Stimulated activated CD8-positive, alpha-beta memory T cell treated with anti-CD3 and anti-CD28 coated beads, Interleukin-15, amount 100 ng/mL, for 48 hours (primary cell): ENCODE data around the gene DHRS7.
A peak's percentile ranks its signal among the peaks of the same experiment; 100 is the strongest.

Experiments used
- DNase-seq, 2 donors: peaks; one replicate each; pipeline ENCODE4 v3.0.0-alpha.2; 2020; ENCODE audit warnings: low read depth in 2 of 2

Gene DHRS7

DNA sequence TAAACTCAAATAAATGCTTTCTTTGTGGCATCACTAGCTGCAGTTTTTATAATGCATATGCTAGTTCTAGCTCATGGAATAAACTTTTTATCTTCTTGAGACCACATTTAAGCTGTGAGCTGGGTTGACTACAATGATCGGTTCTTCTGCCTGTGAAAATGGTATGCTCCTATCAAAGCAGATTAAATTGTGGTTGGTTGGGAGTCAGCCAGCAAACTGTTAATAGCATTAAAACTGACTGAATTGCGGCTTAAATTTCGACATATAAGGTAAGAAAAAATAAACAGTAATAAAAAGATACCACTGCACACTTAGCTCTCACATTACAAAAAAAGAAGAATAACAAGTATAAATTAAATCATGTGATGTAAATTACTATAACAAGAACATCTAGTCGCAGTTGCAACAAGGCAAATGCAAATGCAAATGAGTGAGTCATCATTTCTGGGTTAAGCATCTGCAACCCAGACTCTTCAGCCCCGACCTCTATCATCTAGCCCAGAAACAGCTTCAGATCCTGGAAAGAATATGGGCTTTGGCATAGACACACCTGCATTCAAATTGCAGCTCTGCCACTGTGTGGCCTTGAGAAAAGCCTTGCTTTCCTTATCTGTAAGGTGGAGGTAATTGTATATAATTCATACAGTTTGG lies 19.8 kb upstream of the DHRS7 start:
- DNase-seq = no peak

DNA sequence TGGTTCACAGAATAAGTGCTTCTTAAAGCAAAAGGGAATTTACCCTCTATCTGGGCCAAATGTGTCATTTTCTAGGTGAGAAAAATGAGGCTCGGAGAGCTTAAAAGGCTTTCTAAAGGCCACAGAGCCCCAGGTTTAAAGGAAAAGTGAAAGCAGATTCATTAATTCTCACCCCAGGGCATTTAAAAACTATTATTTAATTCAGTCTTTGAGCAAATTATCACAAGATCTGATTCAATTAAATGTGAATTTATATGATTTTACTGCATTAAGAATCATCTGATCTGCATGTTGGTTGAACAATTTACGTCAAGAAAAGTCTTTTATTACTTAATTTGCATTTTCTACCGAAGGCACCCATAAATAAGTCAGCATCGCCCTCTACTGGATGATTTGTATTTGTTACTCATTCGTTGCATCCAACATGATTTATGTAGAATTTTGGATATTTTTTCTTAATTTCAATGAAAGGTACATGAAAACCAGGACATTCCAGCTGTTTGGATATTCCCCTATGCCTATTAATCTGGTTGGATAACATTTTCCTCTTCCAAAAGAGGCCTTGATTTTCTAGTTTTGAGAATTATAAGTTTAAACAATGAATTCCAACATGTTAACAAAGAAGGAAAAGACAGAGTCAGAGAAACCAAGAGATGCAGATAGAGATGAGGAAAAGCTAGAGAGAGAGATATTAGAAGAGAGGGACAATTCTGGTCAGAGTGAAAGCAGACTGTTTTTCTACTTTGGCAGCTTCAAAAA lies 19.1 kb upstream of the DHRS7 start:
- DNase-seq = no peak

DNA sequence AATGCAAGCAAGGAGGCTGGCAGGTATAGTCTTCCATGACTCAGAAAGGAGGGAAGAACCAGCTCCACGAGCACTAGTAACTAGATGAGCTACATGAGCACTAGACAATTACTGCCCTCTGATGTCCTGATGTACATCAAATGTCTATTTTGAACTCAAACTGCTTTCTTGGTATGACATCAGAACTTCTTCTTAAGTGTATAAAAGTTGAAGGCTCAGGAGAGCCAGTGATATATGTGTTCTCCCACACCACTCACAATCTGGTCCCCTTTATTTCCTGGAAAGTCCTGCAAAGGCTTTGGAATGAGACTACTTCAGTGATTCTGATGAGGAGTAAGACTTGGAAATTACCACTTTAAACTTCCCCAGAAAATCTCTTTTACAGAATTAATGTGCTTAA lies 18.5 kb upstream of the DHRS7 start:
- no peak for DNase-seq

DNA sequence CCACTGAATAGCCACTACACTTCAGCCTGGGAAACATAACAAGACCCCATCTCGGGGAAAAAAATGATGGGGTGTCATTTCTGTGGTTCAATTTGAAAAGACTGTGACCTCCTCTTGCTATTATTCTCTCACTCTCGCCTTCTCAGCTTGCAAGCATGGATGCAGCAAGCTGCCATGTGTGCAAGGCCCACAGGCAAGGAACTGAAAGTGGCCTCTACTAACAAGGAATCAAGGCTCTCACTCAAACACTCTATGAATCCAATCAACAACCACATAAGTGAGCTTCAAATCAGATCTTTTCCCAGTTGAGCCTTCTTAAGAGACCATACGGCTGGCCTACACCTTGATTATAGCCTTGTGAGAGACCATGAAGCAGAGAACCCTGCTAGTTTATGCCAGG lies 17.9 kb upstream of the DHRS7 start:
- DNase-seq = no peak

DNA sequence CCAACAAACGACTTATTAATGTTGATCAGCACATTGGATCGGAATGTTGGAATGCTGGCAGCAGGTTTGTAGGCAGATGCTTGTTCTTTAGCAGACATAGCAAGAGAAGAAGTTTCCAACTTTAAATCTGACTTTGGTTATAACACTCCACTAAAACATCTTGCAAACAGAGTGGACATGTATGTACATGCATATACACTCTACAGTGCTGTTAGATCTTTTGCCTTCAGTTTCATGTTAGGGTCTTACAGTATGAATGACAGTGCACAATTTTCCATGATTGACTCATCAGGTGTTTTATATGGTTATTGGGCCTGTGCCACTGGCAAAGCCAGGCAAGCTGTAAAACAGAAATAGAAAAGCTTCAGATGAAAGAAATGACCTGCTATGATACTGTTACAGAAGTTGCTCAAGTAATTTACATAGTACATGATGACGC lies 14.3 kb upstream of the DHRS7 start:
- no peak for DNase-seq

DNA sequence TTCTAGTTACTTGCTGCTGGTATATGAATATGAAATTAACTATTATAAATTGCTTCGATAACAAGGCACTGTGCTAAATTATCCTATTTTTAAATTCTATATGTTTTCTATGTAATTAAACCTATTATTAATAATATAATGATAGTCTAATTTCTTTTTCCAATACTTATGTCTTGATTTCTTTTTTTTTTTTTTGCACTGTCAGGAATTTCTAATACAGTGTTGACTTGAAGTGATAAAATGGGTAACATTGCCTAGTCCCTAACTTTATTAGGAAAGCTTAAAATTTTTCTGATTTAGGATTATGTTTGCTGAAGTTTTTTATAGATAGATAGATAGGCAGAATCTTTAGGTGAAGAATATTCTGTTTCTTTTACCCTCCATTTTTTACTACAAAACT lies 13.6 kb upstream of the DHRS7 start:
- no peak for DNase-seq

DNA sequence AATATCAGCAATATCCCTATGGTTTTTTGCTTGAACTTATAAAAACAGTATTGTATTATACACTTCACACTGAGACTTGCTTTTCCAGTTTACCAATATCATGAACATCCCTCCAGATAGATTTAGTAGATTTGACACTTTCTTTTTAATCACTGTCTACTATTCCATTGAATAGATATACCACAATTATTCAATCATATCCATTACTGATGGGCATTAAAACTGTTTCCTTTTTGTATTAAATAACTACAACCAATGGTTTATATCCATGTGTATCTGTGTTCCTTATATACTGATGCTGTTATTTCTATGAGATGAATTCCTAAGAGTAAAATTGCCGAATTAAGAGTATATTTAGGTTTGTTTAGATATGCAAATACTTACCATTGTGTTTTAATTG lies 13.0 kb upstream of the DHRS7 start:
- DNase-seq = no peak

DNA sequence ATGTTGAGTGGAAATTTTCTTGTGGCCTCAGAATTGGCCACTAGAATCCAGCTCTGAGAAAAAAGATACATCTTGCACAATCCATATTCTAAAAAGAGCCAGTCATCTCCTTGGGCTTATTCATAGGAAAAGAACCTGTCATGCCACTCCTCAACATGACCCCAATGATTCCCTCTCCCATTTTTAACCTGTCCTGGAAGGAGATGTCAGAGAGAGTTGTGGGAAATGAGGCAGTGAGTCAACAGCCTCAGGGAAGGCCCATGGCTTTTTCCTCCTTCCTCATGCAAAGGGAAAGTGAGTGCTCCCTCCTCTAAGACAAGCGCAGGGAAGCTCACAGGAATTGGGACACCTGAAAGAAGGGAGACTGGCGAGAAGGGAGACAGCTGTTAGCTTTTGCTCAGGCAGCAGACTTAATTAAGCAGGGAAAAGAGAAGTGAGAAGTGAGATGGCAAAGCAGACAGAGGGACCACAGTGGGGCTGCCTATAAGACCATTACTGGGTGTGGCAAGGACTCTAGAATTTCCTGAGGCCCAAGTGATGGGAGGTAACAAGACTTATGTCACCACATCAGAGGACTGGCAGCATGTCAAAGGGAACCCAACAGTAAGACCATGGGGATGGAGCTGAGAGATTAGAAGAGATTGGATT lies 10.2 kb upstream of the DHRS7 start:
- no peak for DNase-seq

DNA sequence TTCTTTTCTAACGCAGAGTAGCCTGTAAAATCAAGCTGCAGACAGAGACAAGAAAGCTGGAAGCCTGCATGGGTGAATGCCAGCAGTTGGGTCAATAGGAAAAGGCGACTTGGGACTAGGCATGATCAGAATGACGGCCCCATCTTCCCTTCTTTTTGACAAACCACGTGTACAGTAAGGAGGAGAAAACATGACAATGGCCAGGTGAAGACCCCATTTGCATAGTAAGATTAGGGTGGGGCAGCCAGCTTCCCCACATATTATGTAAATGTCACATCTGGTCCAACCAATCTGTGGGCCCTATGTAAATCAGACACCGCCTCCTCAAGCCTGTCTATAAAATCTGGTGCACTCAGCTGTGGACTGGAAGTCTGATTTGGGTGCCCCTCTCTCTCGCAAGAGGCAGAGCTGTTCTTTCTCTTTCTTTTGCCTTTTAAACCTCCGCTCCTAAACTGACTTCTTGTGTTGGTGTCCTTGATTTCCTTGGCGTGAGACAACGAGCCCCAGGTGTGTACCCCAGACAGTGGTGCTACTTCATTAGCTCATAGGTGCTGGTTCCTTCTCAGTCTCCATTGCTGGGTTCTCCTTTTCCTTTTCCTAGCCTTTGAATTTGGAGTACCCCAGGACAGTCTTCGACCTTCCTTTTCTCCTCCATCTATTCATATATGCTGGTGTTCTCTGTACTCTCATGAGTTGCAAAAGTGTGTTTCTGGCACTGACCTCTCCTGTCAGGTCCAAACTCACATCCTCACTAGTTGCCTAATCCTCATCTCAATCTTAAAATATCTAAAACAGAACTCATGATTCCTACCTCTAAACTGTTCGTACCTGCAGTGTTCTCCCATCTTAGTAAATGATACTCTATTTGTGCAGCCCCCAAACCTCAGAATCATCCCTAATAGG lies 9.4 kb upstream of the DHRS7 start:
- DNase-seq = no peak

DNA sequence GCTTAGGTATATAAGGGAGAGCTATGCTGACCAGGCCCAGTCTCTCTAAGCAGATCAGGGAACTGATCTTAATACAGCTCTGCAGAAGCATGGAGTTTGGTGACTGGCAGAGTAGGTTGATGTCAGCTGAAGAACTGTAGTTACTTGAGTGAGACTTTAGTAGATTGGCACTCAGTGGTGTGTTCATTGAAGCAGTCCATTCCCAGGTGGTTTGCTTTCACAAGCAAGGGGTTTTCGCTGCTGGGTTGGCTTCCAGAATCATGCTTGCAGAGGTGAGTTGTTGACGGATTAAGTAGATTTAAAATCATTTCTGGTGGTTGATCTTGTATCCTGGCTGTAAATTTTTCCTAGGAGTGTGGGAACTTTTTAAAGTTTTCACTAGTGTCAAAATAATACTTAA lies 6.5 kb upstream of the DHRS7 start:
- no peak for DNase-seq

DNA sequence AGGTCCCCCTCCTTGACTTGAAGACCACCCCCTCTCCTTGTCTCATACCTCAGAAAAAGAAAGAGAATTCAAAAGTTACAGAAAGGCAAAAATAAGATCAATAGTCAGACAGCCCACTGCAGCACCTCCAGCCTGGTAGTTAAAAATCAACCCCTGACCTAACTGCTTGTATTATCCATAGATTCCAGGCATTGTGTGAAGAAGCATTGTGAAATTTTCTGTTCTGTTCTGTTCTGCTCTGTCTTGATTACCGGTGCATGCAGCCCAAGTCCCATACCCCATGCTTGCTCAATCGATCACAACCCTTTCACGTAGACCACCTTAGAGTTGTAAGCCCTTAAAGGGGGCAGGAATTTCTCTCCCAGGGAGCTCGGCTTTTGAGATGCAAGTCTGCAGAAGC lies 5.8 kb upstream of the DHRS7 start:
- DNase-seq = no peak

DNA sequence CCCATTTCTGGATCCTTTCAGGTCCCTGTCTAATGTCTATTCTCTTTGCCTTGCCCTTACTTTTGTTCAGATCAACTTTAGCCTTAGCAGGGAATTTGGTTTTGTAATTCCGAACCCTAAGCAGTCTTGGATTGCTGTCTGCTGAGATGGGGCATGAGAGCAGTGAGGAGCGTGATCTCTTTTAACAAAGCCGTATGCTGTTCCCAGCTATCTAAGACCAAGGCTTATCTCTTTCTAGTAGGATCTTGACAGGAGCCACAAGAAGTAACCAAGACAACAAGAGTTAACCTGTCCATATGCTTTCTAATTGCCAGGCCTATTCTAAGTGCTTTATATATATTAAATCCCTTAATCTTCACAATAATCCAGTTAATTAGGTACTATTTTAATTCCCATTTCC lies 4.5 kb upstream of the DHRS7 start:
- DNase-seq = no peak

DNA sequence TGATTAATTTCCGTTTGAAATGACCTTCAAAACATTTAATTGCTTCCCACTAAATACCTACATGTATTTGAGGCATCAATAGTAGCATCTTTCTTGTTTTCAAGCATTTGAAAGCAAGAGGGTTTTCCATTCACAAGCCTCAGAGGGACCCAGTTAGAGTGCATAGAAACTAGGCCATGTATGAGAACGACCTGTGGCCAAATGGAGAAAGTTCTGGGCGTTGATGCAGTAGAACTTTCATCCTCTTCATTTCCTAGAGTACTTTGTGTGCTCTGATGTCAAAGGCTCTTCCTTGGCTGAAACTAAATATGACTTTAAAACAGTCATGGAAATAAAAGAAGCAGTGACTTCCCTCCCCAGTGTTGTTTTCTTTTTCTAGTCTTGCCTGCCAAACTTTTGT lies 944 bp upstream of the DHRS7 start:
- no peak for DNase-seq

DNA sequence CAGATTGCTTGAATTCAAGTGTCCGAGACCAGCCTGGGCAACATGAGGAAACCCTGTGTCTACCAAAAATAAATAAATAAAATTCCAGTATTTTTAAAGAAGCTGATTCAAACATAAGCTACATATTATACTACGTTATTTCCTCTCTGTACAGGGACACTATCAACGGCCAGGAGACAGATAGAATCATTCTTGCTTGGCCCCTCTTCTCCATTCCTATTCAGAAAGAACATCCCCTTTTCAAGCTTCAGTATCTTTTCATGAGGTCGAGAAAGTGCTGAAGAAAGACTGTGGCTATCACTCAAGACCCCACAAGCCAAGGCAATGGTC lies 314 bp upstream of the DHRS7 start:
- DNase-seq = no peak

DNA sequence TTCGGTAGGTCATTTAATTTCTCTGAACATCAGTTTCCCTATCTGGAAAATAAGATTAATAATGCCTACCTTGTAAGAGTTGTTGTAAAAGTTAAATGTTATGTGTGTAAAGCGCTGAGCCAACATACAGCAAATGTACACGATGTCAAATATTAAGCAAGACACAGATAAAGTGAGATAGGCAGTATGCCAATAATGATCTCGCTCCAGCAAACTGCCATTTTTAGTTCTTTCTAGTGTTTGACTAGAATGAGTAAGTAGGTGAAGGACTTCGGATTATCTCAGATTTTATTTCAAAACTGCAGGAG lies 840 bp downstream of the DHRS7 start:
- DNase-seq = no peak

DNA sequence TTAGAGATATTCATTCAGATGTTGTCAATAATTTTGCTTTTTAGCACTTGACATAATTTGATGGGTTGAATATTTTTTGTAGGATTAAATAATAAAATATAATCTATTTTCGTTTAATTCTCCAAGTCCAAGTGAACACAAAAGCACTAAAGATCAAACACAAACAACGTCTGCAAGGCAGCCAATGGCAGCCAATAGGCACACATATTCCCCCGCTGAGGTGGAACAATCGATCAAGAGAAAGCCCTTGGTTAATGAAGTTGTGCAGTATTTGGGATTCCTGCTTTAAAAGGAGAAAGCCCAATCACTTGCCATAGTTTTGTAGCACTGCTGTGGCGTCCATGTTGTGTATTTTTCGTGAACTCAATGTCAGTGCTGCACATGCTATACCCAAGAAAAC lies 1.5 kb downstream of the DHRS7 start:
- DNase-seq = no peak

DNA sequence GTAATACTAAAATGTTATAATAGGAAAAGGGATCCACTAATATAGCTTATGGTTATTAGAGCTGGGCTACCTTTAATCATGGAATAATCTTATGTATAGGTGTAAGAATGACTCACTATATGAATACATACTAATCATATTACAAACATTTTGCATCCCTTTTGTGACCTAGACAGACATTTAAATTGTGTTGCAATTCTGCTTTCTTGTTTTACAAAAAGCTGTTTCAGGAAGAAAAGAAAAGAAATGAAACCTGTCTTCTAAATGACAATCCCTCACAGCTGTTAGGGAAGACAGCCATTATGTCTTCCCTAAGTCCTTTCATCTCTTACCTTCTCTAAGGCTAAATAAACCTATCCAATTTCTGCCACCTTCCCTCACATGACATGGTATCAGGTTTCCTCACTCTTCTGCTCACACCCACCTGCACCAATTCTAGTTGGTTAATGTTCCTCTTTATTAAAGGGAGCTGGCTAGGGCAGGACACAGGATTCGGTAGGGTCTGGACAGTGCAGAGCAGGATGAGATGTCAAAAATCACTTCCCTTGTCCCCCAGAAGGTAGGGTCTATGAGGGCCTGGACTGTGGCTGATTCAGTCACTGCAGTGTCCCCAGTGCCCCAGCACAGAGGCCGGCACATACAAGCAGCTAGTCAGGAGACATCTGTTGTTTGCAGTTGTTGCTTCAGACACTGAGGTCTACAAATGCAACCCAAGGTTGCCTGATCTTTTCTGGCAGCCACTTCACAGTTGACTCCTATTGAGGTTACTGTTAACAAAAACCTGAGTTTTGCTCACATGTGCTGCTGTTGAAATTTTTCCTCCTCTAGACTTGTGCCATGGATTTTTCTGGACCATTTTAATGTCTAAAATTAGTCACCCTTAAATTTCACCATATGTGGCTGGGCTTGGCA lies 3.7 kb downstream of the DHRS7 start:
- no peak for DNase-seq

DNA sequence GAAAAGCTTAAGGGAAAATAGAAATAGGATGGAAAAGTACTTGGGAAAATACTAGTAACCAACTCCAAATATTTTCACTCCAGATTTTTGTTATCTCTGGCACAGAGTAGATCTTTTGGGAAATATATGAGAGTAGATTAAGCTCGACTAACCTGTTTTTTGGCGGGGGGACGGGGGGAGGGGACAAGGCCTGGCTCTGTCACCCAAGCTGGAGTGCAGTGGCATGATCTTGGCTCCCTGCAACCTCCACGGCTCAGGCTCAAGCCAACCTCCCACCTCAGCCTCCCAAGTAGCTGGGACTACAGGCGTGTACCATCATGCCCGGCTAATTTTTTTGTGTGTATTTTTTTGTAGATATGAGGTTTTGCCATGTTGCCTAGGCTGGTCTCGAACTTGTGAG lies 4.8 kb downstream of the DHRS7 start:
- DNase-seq = no peak

DNA sequence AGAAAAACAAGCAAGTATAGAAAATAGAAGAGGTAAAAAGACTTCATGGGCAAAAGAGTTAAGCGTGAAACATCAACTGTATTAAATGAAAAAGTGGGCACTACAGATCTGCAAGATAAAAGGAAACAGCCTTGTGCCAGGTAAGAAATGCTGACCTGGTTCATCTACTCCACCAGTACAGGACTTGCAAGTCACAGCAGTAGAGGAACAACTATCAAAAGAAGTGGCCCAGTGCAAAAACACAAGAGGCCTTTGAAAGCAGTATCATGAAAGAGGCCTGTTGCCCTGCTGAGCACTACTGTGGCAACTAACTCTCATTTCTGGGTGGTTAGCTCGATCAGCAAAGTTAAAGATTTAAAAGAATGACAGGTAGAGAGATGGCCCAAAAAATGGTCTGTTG lies 10.5 kb downstream of the DHRS7 start:
- no peak for DNase-seq

DNA sequence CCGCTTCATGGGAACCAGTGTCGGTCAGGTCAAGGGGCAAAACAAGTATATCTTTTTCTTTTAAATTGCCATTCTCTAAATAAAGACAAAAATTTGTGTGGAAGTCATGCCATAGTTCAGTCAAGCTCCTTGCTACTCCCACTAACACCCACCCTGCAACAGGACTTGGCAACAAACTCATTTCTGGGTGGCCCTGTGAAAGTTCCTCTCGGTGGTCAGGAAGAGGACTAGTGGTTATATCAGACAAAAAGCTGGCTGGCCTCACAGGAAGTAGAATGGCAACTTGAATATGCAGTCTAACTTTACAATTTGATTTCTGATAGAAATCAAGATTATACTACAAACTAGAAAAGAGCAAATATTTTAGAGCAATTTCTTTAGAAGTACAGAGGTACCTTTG lies 11.2 kb downstream of the DHRS7 start:
- DNase-seq = no peak

DNA sequence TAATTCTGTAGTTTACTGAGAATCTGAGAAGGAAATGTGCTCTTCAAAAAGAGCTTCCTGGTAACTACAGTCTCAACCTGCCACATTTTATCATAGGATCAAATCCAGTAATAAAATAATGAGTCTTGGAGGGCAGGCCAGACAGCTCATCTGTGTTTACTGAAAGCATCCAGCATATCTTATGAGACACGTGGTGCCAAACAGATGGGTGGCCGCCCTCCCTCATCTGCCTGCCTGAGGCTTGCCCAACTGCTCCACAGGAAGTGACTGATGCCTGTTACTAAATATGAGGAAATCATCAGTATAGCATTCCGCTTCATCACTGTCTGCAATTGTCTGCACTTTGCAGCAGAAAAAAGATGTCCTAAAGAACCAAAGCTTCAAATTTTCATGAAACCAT lies 13.5 kb downstream of the DHRS7 start:
- peak; percentile 50 to 56 for DNase-seq

DNA sequence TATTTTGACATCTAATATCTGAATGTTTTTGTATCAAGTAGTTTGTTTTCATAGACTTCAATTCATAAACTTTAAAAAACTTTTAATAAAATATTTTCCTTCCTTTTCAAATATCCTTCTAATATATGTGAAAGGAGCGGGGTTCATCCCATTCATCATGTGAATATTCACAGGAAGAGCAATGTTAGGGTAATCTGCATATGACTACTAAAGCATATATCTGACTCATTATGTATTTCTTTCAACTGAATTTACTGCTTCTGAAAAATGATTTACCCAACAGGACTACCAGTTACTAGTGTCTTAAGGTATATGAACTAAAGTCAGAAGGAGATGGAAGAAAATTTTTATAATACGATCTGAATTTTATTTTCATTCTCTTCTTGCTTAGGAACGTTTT lies 30.5 kb downstream of the DHRS7 start:
- DNase-seq = no peak
